Panc1 (cell line): Measurements from ENCODE around the gene RNF144A. TPM values are rescaled to one million over a fixed set of nuclear protein-coding genes. Genes with fewer than 3 reads are reported as not detected.

Source experiments
- ATAC-seq: fragments of 200-7000 bp; cut with Tn5 transposase; 2 replicates; pipeline ENCODE4 v1.9.1; 2020; ENCODE audit warnings: mild to moderate bottlenecking, moderate library complexity
- BruUV-seq: library from RNA; stranded (reverse); fragments of 400-500 nt; replicated peaks from 2 replicates; lab custom pipeline; 2021; lab: Mats Ljungman, UMichigan
- CTCF ChIA-PET: fragments of 300-600 bp; sonication (Branson Sonifier 250); formaldehyde crosslinking; loops from one replicate; lab custom pipeline; 2022; ENCODE audit warnings: antibody characterized with exemption; lab: Charles Lee
- POLR2A ChIA-PET: fragments of 300-600 bp; sonication (Branson Sonifier 250); formaldehyde crosslinking; loops from one replicate; lab custom pipeline; 2022; ENCODE audit warnings: antibody characterized with exemption; lab: Charles Lee
- DNase-seq: peaks from one replicate; pipeline ENCODE4 v3.0.0-alpha.2; 2010; ENCODE audit warnings: low read depth, low spot score
- H3K27ac ChIP-seq: 2 replicates; pipeline ENCODE4 v1.5.1; 2011; ENCODE audit warnings: mild to moderate bottlenecking, low read length, inconsistent platforms
- H3K27me3 ChIP-seq: fragments of 200-500 bp; sonication (Bioruptor generic); 2 replicates; pipeline ENCODE4 v1.6.0; 2014; ENCODE audit warnings: low read length, inconsistent platforms; ENCODE audit not compliant: control insufficient read depth, insufficient read depth
- H3K36me3 ChIP-seq: fragments of 200-500 bp; sonication (Bioruptor generic); 2 replicates; pipeline ENCODE4 v1.5.1; 2014; ENCODE audit warnings: inconsistent platforms, mild to moderate bottlenecking, low read length, moderate library complexity; ENCODE audit not compliant: control insufficient read depth, insufficient read depth
- H3K4me1 ChIP-seq: 2 replicates; pipeline ENCODE4 v1.5.1; 2011; ENCODE audit warnings: inconsistent platforms, mild to moderate bottlenecking, low read length, moderate library complexity; ENCODE audit not compliant: control insufficient read depth, insufficient read depth
- H3K4me3 ChIP-seq, 2 experiments: 2 replicates each; pipeline ENCODE4 v1.5.1; 2011 to 2012; ENCODE audit warnings: low read depth in 2 of 2, low read length in 2 of 2, mild to moderate bottlenecking in 2 of 2, inconsistent platforms in 1 of 2, moderate library complexity in 1 of 2
- H3K9me3 ChIP-seq: fragments of 200-500 bp; sonication (Bioruptor generic); 2 replicates; pipeline ENCODE4 v1.5.1; 2014; ENCODE audit warnings: low read depth, mild to moderate bottlenecking, inconsistent platforms, low read length, moderate library complexity; ENCODE audit not compliant: control insufficient read depth, insufficient read depth
- POLR2AphosphoS5 ChIP-seq: IDR thresholded peaks from 2 replicates; pipeline ENCODE4 v1.6.1; 2012; ENCODE audit warnings: mild to moderate bottlenecking, low read depth, low read length, moderate library complexity
- REST ChIP-seq, 2 experiments: IDR thresholded peaks; 2 replicates each; pipeline ENCODE4 v1.6.1; 2011 to 2012; ENCODE audit warnings: low read depth in 2 of 2, control low read depth in 1 of 2, low read length in 1 of 2, mild to moderate bottlenecking in 1 of 2, moderate library complexity in 1 of 2; ENCODE audit not compliant: insufficient read depth in 1 of 2
- SIN3A ChIP-seq: IDR thresholded peaks from 2 replicates; pipeline ENCODE4 v1.6.1; 2012; ENCODE audit warnings: low read depth, mild to moderate bottlenecking, low read length, moderate library complexity, borderline replicate concordance; ENCODE audit not compliant: insufficient read depth
- TCF7L2 ChIP-seq: IDR thresholded peaks from 2 replicates; pipeline ENCODE4 v1.6.1; 2011; ENCODE audit warnings: mild to moderate bottlenecking, low read depth, low read length, inconsistent platforms
- in situ Hi-C: cut with HindIII; loops from 2 replicates; pipeline ENCODE4 v1.10.0; 2016; ENCODE audit warnings: low sequenced_read_pairs, low pct_unique_long_range_greater_than_20kb
- intact Hi-C: fragments of 100-400 bp; cut with micrococcal nuclease; formaldehyde crosslinking; loops from one replicate; pipeline ENCODE4 v1.10.0; 2022; ENCODE audit not compliant: unreplicated experiment
- total RNA-seq: library from RNA; stranded (reverse); gene quantifications from one replicate; pipeline ENCODE4 v1.2.1, GENCODE V29; 2021; ENCODE audit not compliant: unreplicated experiment
- TF ChIP-seq, protein P1 (sequence below): fragments of 450-650 bp; IDR thresholded peaks from 2 replicates; pipeline ENCODE4 v1.5.1; 2017; ENCODE audit warnings: mild to moderate bottlenecking

RNF144A gene
- total RNA-seq, 1 experiment from 2014 or later, result 5.4 TPM

DNA sequence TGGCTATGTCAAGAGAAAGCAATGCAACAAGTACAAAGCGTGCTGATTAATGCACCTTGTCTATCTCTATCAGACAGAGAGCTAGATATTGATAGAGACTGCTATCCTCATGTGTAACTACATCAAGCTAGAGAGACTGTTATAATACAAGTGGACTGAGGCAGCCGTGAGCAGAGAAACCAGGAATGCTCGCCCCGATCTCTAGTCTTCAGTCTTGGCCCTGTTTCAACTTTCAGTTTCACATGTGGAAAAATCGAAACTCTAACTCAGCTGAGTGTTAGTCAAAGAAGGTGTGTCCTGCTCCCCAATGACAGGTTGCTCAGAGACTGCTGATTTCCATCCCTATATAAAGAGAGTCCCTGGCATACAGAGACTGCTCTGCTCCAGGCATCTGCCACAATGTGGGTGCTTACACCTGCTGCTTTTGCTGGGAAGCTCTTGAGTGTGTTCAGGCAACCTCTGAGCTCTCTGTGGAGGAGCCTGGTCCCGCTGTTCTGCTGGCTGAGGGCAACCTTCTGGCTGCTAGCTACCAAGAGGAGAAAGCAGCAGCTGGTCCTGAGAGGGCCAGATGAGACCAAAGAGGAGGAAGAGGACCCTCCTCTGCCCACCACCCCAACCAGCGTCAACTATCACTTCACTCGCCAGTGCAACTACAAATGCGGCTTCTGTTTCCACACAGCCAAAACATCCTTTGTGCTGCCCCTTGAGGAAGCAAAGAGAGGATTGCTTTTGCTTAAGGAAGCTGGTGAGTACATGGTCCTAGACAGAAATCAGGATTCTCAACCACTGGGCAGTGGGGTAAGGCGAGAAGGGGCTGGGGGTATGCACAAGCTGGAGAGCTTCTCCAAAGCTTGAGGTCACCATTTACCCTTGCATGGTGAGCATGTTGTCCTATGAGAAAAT, 39.6 kb upstream of the RNF144A start, which contains the start of gene RSAD2:
Gene RSAD2, plus strand, starts transcription at position 376 of the 903 bp plus-strand sequence. Its CDS starts 24 bp downstream, at position 400.
- no peak for DNase-seq
- intact Hi-C loops, result no loop called here
- no peak for TF ChIP-seq TCF7L2
- TF ChIP-seq, protein P1, sequence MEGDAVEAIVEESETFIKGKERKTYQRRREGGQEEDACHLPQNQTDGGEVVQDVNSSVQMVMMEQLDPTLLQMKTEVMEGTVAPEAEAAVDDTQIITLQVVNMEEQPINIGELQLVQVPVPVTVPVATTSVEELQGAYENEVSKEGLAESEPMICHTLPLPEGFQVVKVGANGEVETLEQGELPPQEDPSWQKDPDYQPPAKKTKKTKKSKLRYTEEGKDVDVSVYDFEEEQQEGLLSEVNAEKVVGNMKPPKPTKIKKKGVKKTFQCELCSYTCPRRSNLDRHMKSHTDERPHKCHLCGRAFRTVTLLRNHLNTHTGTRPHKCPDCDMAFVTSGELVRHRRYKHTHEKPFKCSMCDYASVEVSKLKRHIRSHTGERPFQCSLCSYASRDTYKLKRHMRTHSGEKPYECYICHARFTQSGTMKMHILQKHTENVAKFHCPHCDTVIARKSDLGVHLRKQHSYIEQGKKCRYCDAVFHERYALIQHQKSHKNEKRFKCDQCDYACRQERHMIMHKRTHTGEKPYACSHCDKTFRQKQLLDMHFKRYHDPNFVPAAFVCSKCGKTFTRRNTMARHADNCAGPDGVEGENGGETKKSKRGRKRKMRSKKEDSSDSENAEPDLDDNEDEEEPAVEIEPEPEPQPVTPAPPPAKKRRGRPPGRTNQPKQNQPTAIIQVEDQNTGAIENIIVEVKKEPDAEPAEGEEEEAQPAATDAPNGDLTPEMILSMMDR, result no peak
- TF ChIP-seq POLR2AphosphoS5, result no peak
- no peak for TF ChIP-seq SIN3A
- TF ChIP-seq REST (IDR thresholded peaks at IDR 0.05; ENCODE audit: insufficient read depth in 1 of 2, low read depth in 2 of 2, low read length in 1 of 2), result no peak
- peak; percentile 42 for ATAC-seq
- no TSS peak for BruUV-seq
- in situ Hi-C loops, result no loop called here
- CTCF ChIA-PET, result interaction anchor here (1.2 kb wide), 1 partner anchor 38 kb away, joined by 3 read pairs; no protein-coding TSS in a partner anchor
- Histone ChIP-seq H3K36me3 (no peaks in the 10 kb centered on the region), H3K4me3 (peak within 1 kb of the TSS; percentile 22 to 45), H3K9me3 (no peaks in the 10 kb centered on the region), H3K4me1 (no peaks in the 10 kb centered on the region), H3K27ac (no peak within 1 kb of the TSS), H3K27me3 (peaks cover 6% of the 10 kb centered on the region; the same call in 1 of the 2 replicates)
- POLR2A ChIA-PET, result no interaction called here

DNA sequence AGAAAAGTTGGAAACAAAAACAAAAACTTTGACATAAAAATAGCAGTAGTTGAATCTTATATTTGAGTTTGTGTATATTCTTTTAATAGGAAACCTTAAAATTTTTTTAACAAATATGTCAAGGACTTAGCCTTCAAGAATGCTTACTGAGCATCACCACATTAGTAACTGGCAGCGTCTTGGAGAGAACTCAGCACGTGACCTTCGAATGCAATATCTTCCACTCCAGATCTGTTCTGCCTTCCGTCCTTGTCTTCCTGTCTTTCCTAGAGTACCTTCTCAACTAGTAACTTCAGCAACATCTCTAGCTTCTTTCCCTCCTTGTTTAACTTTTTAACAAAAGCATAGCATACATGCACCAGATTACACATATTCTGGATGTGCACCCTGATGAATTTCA, 38.7 kb upstream of the RNF144A start:
- H3K27me3 ChIP-seq, result peaks cover 4% of the 10 kb centered on the region; the same call in 1 of the 2 replicates
- H3K4me3 ChIP-seq, result no peak overlapping the region
- DNase-seq (no peak), ATAC-seq (no peak)
- CTCF ChIA-PET, result interaction anchor here (1.2 kb wide), 1 partner anchor 37 kb away, joined by 3 read pairs; no protein-coding TSS in a partner anchor
- no peaks in the 10 kb centered on the region for H3K9me3 ChIP-seq
- H3K27ac ChIP-seq, result no peak overlapping the region
- POLR2A ChIA-PET, result no interaction called here
- BruUV-seq, result no TSS peak
- in situ Hi-C loops (no loop called here), intact Hi-C loops (no loop called here)
- no peaks in the 10 kb centered on the region for H3K4me1 ChIP-seq
- TF ChIP-seq REST (IDR thresholded peaks at IDR 0.05; ENCODE audit: insufficient read depth in 1 of 2, low read depth in 2 of 2, low read length in 1 of 2) (no peak), POLR2AphosphoS5 (no peak), TCF7L2 (no peak), SIN3A (no peak)
- TF ChIP-seq, protein P1, result no peak
- H3K36me3 ChIP-seq, result no peaks in the 10 kb centered on the region
